K562 (cell line): Measurements from ENCODE around the gene GUCA2B. TPM values are rescaled to one million over a fixed set of nuclear protein-coding genes. Genes with fewer than 3 reads are reported as not detected.
A peak's percentile ranks its signal among the peaks of the same experiment; 100 is the strongest.

Experiments used
- ATAC-seq: fragments of 200-7000 bp; cut with Tn5 transposase; 3 replicates; pipeline ENCODE4 v1.9.1; 2020; ENCODE audit warnings: moderate library complexity
- BruUV-seq: library from RNA; stranded (reverse); fragments of 400-500 nt; replicated peaks from 2 replicates; lab custom pipeline; 2021; lab: Mats Ljungman, UMichigan
- CTCF ChIA-PET: fragments of 300-600 bp; formaldehyde crosslinking; extraction: SDS; loops from one replicate; lab custom pipeline; 2021; ENCODE audit warnings: low intra/inter-chr PET ratio; lab: Yijun Ruan, JAX
- POLR2A ChIA-PET: fragments of 300-600, 350-650 bp; sonication (Branson Sonifier 250); formaldehyde crosslinking; extraction: SDS; loops from one replicate; lab custom pipeline; 2021; ENCODE audit warnings: antibody characterized with exemption, inconsistent platforms; lab: Yijun Ruan, JAX
- DNase-seq, 4 experiments: peaks; one replicate each; pipeline versions ENCODE4 v3.0.0 to v3.0.0-alpha.2; 2011 to 2018; ENCODE audit warnings: low spot score in 3 of 4, mixed read lengths in 3 of 4; ENCODE audit errors: extremely low read depth in 1 of 4
- FAIRE-seq: peaks from 2 replicates; lab custom pipeline; 2011; peaks lifted over from hg19 to GRCh38; lab: Jason Lieb, UNC
- H2AFZ ChIP-seq: 2 replicates; pipeline ENCODE4 v1.6.0; 2011; ENCODE audit warnings: low read depth, low read length, control low read depth, inconsistent platforms
- H3K27ac ChIP-seq: fragments of 200-600 bp; 3 replicates; pipeline ENCODE4 v1.8.0; 2011; ENCODE audit warnings: low read depth, mild to moderate bottlenecking, control low read depth, inconsistent platforms, low read length, moderate library complexity, mixed read lengths; ENCODE audit errors: extremely low read depth
- H3K27me3 ChIP-seq, 2 experiments: fragments of 300-600 bp in 1 of 2; 2 replicates in 1 of 2; 3 replicates in 1 of 2; pipeline versions ENCODE4 v1.6.0 to v1.8.0; 2011; ENCODE audit warnings: inconsistent platforms in 2 of 2, low read length in 2 of 2, mild to moderate bottlenecking in 1 of 2, mixed read lengths in 1 of 2, moderate library complexity in 1 of 2; ENCODE audit not compliant: control insufficient read depth in 2 of 2, insufficient read depth in 2 of 2
- H3K36me3 ChIP-seq: fragments of 300-600 bp; 3 replicates; pipeline ENCODE4 v1.8.0; 2011; ENCODE audit warnings: mild to moderate bottlenecking, low read length, inconsistent platforms; ENCODE audit not compliant: control insufficient read depth, insufficient read depth
- H3K4me1 ChIP-seq, 2 experiments: fragments of 200-600 bp in 1 of 2; replicated peaks in 1 of 2; 2 replicates in 1 of 2; 3 replicates in 1 of 2; pipeline versions ENCODE4 v1.5.1 to v1.8.0; 2011; ENCODE audit warnings: inconsistent platforms in 2 of 2, low read length in 2 of 2, mild to moderate bottlenecking in 1 of 2, mixed read lengths in 1 of 2, moderate library complexity in 1 of 2; ENCODE audit not compliant: control insufficient read depth in 2 of 2, insufficient read depth in 2 of 2
- H3K4me2 ChIP-seq: 2 replicates; pipeline ENCODE4 v1.6.1; 2011; ENCODE audit warnings: low read length, control low read depth, inconsistent platforms, mixed read lengths; ENCODE audit not compliant: insufficient read depth
- H3K4me3 ChIP-seq: fragments of 200-600 bp; sonication (generic), shearing (Covaris generic); 2 replicates; pipeline ENCODE4 v1.5.1; 2016; ENCODE audit warnings: control low read depth, inconsistent platforms
- H3K79me2 ChIP-seq: fragments of 200-600 bp; 3 replicates; pipeline ENCODE4 v1.8.0; 2011; ENCODE audit warnings: low read length, inconsistent platforms; ENCODE audit not compliant: control insufficient read depth, insufficient read depth
- H3K9ac ChIP-seq, 2 experiments: 2 replicates each; pipeline versions ENCODE4 v1.6.0 to v1.6.1; 2011; ENCODE audit warnings: low read depth in 2 of 2, low read length in 2 of 2, control low read depth in 1 of 2, inconsistent platforms in 1 of 2, mild to moderate bottlenecking in 1 of 2, mixed read lengths in 1 of 2; ENCODE audit not compliant: insufficient read depth in 1 of 2
- H3K9me1 ChIP-seq: one replicate; pipeline ENCODE4 v1.6.0; 2011; ENCODE audit warnings: inconsistent platforms, mild to moderate bottlenecking, low read length, moderate library complexity; ENCODE audit not compliant: control insufficient read depth, insufficient read depth
- H3K9me3 ChIP-seq: replicated peaks from 2 replicates; pipeline ENCODE4 v1.5.1; 2011; ENCODE audit warnings: low read depth, low read length, inconsistent platforms; ENCODE audit not compliant: control insufficient read depth, insufficient read depth
- H4K20me1 ChIP-seq: replicated peaks from 2 replicates; pipeline ENCODE4 v1.6.1; 2011; ENCODE audit warnings: low read length, inconsistent platforms, mixed read lengths; ENCODE audit not compliant: control insufficient read depth, insufficient read depth
- NR1H2 ChIP-seq: sonication (generic); formaldehyde crosslinking; IDR thresholded peaks from 2 replicates; pipeline ENCODE4 v1.4.0; 2020; ENCODE audit warnings: mild to moderate bottlenecking, missing genetic modification reagents
- TFAP4 ChIP-seq: sonication (generic); formaldehyde crosslinking; IDR thresholded peaks from 2 replicates; pipeline ENCODE4 v1.8.0; 2022; ENCODE audit warnings: missing genetic modification reagents, mild to moderate bottlenecking, moderate library complexity, borderline replicate concordance
- TRIM28 ChIP-seq: fragments of 450-650 bp; IDR thresholded peaks from 2 replicates; pipeline ENCODE4 v1.6.1; 2017
- ZHX1 ChIP-seq: fragments of 150-350 bp; conservative IDR thresholded peaks from 2 replicates; pipeline ENCODE4 v1.6.1; 2014; ENCODE audit warnings: low read length
- ZNF431 ChIP-seq: sonication (generic); formaldehyde crosslinking; IDR thresholded peaks from 2 replicates; pipeline ENCODE4 v1.8.0; 2022; ENCODE audit warnings: mild to moderate bottlenecking, missing genetic modification reagents
- WGBS: fragments of 100-300 bp; shearing (Covaris generic); methylation state at CpG from one replicate; pipeline ENCODE4 v1.1.6; 2016; ENCODE audit warnings: low coverage, mixed read lengths; ENCODE audit not compliant: insufficient coverage; ENCODE audit errors: missing lambda C conversion rate; 5-methylcytosine and 5-hydroxymethylcytosine counted together
- in situ Hi-C: fragments of 300-500 bp; cut with MboI; formaldehyde crosslinking; loops from 4 replicates; pipeline ENCODE4 v1.15.0; 2018; ENCODE audit warnings: inconsistent platforms, mixed read lengths
- intact Hi-C: fragments of 100-400 bp; cut with micrococcal nuclease; formaldehyde crosslinking; loops from 2 replicates; pipeline ENCODE4 v1.14.2; 2022
- polyA plus RNA-seq, 8 experiments: library from polyadenylated mRNA; depleted of rRNA in 4 of 8; stranded (reverse) in 5 of 8; unstranded in 3 of 8; fragments of >200 nt; fragmentation: Nextera tagmentation in 2 of 8; fragmentation: Illumina TruSeq in 1 of 8; extraction: Ambion mirVana in 2 of 8; extraction: Trizol in 1 of 8; gene quantifications; 2 replicates each; pipeline versions ENCODE4 v1.2.1 to v1.2.3, GENCODE V29; 2011 to 2014; ENCODE audit warnings: inconsistent platforms in 1 of 8, missing spikeins in 1 of 8
- total RNA-seq, 7 experiments: library from RNA; depleted of rRNA in 6 of 7; stranded (reverse); fragments of >200 nt in 6 of 7; fragmentation: Illumina TruSeq in 2 of 7; extraction: Trizol in 2 of 7; gene quantifications; 2 replicates each; pipeline versions ENCODE4 v1.2.1 to v1.2.3, GENCODE V29; 2011 to 2021; ENCODE audit warnings: low replicate concordance in 1 of 7
- TF ChIP-seq, protein P1 (sequence below), 2 experiments: fragments of 450-650 bp in 1 of 2; sonication (generic) in 1 of 2; formaldehyde crosslinking in 1 of 2; IDR thresholded peaks in 1 of 2; conservative IDR thresholded peaks in 1 of 2; 2 replicates each; pipeline versions ENCODE4 v1.6.1 to v1.8.1; 2016 to 2023; ENCODE audit warnings: mild to moderate bottlenecking in 2 of 2, moderate library complexity in 2 of 2, inconsistent platforms in 1 of 2, missing genetic modification reagents in 1 of 2

GUCA2B gene
- total and polyA plus RNA-seq, 9 of the 15 experiments (the other 6 are each of a cell fraction or from before 2014, with no cell fraction given) = not detected

DNA sequence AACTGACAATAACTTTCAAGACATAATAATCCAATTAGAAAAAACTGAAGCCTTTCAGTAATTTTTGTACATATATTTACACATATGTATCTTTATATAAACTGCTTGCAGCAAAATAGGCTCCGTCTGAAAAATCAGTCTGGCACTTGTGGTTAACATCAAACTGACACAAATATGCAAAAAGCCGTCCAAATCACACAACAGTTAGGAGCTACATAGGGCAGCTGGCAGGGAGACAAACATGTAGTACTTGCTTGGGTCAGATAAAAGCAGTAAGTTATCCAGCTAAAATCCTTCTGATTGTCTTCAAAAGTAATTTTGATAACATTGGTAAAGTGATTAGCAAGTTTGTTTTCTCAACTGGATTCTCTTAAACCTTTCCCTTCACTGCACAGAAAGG is 26.1 kb downstream of the GUCA2B start (continued):
- no peak for TF ChIP-seq ZNF431 (CRISPR knock-in tag)
- no peak for TF ChIP-seq NR1H2
- no peak for TF ChIP-seq TFAP4 (CRISPR knock-in tag)

DNA sequence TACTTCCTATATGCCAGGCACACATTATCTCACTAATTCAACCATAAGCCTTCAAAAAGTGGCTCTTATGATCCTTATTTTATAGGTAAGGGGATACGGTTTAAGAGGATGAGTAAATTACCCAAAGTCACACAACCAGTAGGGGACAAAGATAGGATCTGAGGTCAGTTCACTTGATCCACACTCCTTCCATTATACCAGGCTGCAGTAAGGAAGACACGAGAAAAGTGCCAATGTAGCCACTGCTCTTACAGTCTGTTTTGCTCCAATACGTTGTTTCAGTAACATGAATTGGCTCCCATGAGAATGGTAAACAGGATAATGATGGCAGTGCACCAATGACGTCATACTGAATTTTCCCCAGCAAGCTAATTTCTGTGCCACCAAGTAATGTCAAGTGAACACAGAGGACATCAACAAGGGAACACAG is 26.7 kb downstream of the GUCA2B start:
- Histone ChIP-seq H4K20me1 (no peaks in the 10 kb centered on the region), H3K4me2 (no peak overlapping the region), H3K36me3 (peaks cover 56% of the 10 kb centered on the region), H3K27me3 (no peaks in the 10 kb centered on the region), H2AFZ (no peak overlapping the region), H3K79me2 (no peaks in the 10 kb centered on the region), H3K4me1 (peaks cover 0 to 3% of the 10 kb centered on the region in 2 experiments; a peak in 3 of 5 replicates), H3K9me1 (no peaks in the 10 kb centered on the region), H3K27ac (no peak overlapping the region), H3K4me3 (no peak overlapping the region), H3K9ac (no peak overlapping the region), H3K9me3 (no peaks in the 10 kb centered on the region)
- FAIRE-seq (no peak), DNase-seq (no peak), ATAC-seq (no peak)
- intact Hi-C loops (loop anchor here (10.0 kb wide), 1 partner anchor 605 kb away; no protein-coding TSS in a partner anchor), in situ Hi-C loops (no loop called here)
- no TSS peak for BruUV-seq
- 76% methylated on average over 4 of the region's 4 CpGs for WGBS
- ChIA-PET CTCF (no interaction called here), POLR2A (no interaction called here)
- TF ChIP-seq TRIM28 = no peak
- TF ChIP-seq, protein P1, sequence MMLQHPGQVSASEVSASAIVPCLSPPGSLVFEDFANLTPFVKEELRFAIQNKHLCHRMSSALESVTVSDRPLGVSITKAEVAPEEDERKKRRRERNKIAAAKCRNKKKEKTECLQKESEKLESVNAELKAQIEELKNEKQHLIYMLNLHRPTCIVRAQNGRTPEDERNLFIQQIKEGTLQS (IDR thresholded peaks at IDR 0.05) = peak; percentile 22; the same call in 1 of the 2 replicates
- TF ChIP-seq, protein P1 (CRISPR knock-in tag; conservative IDR thresholded peaks at IDR 0.05) = no peak
- TF ChIP-seq ZHX1 = no peak
